ENCODE data around the gene SNCB.
"Not testable (repeated sequence)": the region's sequence is repeated elsewhere in the genome, so short reads cannot be mapped to it uniquely, and the experiment has no call there.

SNCB gene

DNA sequence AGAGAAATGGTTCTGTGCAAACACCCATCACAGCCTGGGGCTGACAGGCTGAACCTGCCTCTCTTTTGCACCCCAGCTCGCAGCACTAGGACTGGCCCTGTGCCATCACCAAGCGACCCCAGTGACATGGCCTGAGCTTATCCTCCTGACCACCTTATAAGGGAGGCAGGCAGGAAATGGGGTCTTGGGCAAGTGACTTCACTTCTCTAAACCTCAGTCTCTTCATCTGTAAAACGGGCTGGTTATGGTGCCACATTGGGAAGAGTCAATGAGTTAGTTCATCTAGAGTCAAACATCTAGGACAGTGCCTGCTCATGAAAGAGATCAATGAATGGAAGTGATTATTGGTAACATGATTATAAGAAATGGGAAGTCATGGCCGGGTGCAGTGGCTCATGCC is 6.2 kb downstream of the SNCB start:
- no peak for DNase-seq (ENCODE audit: low spot score)

DNA sequence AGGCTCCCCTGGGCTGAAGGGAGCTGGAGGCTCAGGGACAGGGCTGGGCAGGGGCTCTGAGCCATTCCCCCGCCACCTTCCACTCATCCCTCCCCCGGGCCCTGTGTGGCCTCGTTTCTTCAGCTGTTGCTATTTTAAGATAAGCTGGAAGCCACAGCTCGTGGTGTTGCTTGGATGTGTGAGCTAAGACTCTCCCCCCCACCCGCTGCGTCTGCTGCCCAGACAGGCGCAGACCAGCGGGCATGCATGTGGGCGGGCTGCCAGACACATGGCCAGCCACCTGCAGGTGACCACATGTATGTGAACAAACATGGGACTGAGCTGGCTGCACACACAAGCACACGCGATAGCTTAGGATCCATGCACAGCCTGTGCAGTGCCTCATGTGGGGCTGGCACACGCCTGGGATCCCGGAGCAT is 8.7 kb downstream of the SNCB start:
- DNase-seq (ENCODE audit: low spot score): no peak

DNA sequence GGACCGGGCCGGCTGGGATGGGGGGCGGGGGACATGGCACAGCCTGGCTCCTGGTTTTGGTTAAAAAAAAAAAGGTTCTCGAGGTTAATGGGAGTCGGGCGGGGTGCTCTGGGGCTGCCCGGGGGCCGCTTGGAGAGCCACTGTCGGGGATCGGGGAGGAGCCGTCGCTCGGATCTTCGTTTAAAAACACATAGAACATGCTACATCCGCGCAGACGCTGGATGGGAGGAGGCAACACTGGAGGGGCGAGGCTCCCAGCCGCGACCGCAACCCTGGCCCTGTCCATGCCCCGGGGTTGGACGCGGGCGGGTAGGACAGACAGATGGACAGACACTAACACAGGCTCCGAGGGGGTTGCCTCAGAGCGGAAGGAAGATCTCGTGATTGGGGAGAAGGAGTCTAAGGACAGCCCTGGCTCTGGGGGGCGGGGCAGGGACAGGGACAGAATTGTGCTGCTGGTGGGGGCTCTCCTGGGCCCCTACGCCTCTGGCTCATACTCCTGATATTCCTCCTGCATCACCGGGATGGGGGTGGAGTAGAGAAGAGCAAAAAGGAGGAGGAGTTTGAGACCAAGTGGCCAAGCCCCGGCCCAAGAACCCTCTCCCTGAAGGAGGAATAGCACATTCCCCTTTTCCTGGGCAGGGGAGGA is 9.9 kb downstream of the SNCB start:
- DNase-seq (ENCODE audit: low spot score): peak; percentile 46

DNA sequence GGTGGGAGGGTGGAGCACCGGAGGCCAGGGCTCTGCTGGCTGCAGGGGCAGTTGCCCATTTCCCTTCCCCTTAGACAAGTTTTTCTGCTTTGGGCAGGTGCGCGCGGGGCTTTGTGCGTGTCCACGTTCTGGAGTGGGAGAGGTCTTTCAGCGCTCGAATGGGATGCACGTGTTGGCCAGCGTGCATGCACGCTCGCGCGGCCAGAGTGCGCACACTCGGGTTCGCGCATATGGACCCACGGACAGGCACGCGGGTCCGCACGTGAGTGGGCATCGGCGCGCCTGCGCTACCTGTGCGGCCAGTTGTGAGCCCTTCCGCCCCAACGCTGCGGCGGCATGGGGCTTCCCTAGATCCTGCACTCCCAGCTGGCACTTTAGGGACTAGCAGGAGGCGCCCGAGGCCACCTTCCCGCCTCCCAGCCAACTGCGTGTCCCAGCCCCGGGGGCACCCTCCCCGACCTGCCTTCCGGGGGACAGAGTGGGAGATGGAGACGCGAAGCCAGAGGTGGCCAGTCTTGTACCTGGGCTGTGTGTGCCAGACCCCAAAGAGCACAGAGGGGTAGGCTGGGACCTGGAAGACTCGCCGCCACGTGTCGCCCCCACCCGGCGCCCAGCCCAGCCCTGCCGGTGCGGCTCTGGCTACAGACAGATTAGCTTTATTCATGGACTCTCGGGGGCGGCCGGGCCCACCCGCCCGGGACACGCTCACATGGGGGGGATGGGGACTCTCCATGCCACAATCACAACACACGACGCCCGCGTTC is 10.6 kb downstream of the SNCB start:
- DNase-seq (ENCODE audit: low spot score): no peak

DNA sequence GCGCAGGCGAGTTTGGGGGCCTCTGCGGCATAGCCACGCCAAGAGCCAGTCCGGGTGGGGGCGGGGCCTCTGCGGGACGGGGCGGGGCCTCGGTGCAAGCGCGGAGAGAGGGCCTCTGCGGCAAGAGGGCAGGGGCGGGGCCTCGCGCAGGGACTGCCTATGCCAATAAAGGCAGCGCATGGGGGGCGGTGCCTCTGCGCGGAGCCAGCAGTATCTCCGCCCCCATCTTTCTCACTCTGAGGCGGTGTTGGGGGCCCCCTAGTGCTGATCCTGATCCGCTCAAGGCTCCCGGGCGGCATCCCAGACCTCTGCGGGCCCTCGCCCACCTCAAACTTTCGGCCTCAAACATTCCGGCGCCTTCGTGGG is 11.1 kb downstream of the SNCB start:
- peak; percentile 89 for DNase-seq (ENCODE audit: low spot score)

DNA sequence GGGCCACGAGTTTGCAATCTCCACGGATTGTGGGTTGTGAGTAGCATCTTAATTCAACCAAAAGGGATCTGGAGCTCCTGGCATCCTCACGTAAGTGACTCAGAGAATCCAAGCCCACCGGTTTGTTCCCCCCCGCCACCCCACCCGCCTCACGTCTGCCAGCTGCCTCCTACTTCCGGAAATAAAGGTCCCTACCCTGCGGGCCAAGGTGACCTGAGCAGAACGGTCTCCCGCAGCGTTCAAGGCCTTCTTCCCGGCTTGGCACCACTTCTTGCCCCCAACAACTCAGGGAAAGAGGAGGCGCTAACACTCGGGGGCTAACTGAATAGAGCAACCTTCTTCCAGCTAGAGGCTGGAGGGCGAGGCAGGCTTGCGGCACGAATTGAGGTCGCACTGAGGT is 11.6 kb downstream of the SNCB start:
- no peak for DNase-seq (ENCODE audit: low spot score)

DNA sequence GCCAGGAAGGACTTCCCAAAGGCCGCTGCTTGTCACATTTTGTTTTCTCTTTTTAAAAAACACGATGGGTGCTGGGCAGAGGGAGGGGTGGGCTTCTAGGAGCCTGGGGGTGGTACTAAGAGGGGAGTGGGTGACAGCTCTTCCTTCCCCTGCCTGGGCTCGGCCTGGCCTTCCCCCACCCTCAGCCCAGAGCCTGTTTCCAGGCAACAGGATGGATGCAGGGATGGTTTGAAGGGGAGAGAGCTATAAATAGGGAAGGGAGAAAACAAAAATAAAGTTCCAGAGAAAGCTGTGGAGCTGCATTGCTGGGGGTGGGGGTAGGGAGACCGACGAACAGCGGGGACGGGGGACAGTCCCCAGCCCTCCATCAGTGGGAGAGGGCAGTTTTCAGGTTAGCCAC is 13.8 kb downstream of the SNCB start:
- DNase-seq (ENCODE audit: low spot score): no peak

DNA sequence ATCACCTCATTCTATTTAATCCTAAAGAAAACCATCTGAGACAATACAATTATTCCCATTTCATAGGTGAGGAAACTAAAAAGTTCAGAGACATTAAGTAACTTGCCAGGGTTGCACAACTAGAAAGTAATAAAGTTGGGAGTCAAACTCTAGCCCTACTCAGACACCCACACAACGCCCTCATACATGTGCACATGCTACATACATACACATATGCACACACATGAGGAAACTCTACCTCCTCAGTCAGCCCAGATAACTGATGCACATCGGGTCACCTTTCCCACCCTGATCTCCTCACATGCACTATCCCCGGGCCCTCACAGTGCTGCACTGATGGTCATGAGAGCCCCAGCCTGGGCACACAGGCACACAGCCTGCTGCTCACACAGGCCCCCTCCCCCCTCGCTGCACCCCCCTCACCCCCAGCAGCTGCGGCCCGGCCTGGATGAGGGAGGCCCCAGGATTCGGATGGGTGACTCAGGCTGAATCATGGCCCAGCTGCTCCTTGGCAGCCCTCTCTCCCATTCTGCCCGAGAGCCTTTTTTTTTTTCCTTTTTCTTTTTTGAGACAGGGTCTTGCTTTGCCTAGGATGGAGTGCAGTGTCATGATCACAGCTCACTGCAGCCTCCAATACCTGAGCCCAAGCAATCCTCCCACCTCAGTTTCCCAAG is 15.4 kb downstream of the SNCB start:
- peak; percentile 88 for DNase-seq (ENCODE audit: low spot score)

DNA sequence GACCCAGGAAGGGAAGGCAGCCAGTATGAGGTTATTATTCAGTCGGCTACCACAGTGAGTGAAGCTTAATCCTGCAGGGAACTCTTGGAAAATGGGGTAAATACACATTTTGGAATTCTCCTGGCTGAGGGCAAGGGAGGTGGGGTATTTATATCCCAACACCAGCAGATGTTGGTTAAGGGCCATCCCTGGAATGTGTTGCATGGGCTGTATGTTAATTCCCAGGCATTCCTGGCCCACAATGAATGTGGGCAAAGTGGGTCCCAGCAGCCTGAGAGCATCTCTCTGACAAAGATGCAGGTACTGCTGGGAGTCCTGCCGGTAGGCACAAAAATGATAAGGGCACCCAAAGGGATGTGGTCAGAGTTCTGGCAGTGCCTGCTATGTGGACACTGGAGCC is 17.5 kb downstream of the SNCB start:
- DNase-seq (ENCODE audit: low spot score): no peak

DNA sequence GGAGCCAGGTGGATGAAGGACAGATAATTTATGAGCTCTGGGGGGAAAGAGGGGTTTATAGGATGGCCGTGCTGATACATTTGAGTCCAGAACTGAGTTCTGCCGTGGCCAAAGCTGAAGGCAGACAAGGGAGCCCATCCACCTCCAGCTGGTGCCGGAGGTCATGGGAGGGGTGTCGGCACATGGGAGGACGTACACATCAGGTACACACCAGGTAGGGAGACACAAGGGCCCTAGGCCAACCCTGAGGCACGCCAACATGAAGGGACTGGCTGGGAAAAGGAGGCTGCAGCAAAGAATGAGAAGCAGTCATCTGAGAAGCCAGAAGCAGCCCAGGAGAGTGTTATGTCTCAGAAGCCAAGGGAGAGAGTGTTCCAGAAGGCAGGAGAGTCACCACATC is 18.3 kb downstream of the SNCB start:
- no peak for DNase-seq (ENCODE audit: low spot score)

DNA sequence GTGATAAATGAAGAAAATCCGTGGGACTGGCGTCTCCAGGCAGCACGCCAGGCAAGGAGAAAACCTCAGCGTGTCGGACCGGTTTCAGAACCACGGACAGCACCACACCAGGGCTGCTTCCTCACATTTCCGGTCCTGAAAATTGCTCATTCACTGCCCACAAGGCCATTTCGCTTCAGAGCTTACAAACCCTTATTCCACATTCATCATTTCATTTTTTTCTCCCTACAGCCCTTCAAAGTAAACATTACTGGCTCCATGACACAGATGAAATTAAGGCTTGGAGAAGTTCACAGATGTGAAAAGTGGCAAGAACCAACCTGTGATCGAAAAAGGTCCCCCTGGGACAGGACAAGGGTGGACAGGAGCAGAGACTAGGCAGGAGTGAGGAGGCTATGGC is 18.9 kb downstream of the SNCB start:
- DNase-seq (ENCODE audit: low spot score): peak; percentile 84

DNA sequence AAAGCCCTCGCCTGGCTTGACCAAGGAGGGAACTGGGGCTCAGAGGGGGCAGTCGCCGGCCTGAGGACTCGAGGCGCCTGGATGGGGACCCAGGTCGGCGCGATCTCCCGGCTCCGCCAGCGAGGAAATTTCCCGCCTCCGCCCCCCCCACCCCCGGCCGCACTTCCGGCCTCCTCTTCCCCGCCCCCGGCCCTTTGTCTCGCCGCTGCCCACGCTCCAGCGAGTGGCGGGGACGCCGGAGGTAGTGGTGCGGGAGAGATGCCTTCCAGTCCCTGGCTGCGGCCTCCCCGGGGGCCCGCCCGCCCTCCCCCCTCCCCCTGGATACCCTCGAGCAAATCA is 19.9 kb downstream of the SNCB start:
- no peak for DNase-seq (ENCODE audit: low spot score)

DNA sequence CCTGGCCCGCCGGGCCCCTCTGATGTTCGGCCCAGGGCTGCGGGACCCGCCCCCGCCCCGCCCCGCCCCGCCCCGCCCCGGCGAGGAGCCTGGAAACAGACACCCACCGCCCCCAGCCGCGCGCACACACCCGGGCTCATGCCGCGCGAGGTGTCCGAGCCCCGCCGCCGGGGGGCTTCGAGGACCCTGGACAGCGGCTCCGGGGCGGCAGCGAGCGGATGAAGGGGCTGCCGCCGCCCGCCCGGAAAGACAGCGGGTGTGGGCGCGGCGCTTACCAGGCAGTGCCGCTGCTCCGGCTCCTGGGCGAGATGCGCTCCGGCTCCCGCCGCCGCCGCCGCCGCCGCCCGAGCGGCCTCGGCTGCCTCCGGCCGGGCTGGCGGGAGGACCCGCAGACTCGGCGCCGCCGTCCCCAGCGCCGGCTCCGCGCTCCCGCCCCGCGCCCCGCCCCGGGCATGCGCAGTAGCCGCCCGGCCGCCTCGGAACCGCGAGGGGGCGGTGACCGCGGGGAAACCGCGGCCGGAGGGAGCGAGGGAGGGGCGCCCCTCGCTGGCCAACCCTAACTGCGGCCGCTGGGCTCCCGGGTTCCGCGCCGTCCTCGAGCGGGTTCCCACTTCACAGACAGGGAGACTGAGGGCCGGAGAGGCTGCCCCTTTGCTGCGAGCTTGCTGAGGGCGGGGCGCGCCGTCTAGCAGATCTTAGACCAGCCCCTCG is 20.5 kb downstream of the SNCB start, which contains the start of gene GPRIN1:
TSS of gene GPRIN1 (minus strand) at position 433 of the 711 bp plus-strand sequence. CDS start 10,322 bp downstream, outside the sequence.
- peak; percentile 99 for DNase-seq (ENCODE audit: low spot score)

DNA sequence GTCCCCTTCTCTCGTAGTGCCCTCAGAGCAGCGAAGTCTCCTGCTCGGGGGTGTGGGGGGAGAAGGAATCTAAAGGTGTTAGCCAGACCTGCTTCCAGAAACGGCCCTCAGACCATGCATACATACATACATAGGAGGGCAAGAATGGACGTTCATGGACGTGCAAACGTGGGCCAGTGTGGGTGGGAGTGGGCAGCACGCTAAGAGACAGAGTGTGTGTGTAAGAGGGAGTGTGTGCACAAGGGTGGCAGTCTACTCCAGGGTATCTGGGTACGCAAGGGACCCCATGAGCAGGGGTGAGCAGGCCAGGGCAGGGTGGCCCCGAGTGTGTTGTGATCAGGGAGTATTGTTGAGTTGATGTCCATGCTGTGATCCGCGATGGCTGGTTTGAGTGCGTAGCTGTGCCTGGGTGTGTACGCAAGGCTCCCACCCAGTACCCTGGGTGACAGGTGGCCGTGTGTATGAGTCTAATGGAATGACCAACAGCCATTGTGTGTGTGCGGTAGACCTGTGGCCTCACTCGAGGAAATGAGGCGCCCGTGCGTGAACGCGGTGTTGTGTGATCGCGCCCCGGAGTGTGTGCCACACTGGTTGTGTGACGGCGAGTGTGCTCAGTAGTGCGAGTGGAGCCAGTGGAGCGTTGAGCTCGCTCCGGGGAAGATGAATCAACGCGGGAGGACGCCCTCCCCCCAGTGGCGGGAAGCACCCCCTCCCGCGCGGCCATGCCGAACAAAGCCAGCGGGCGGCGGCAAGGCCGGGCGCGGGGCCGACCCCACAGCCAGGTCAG is 21.2 kb downstream of the SNCB start:
- no peak for DNase-seq (ENCODE audit: low spot score)

DNA sequence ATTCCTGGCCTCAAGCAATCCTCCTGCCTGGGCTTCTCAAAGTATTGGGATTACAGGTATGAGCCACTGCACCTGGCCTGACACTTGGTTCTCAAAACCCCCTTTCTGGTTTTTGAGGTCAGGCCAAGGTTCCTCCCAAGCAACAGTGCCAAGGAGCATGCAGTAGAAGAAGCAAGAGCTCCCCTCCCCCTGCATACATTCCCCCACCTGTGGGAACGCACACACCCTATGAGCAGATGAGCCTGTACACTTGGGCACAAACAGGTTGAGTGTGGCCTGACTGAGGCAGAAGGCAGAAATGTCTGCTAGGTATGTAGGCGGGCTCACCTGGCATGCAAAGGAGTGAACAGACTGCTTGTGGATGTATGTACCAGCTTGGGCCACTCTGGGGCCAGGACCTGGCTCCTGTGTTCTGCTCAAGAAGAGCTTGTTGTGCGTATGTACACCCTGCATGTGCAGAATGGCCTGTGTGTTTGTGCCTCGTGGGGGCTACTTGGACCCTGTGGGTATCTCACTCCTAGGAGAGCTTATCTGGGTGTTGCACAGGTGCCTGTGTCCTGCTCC is 22.1 kb downstream of the SNCB start:
- no peak for DNase-seq (ENCODE audit: low spot score)

DNA sequence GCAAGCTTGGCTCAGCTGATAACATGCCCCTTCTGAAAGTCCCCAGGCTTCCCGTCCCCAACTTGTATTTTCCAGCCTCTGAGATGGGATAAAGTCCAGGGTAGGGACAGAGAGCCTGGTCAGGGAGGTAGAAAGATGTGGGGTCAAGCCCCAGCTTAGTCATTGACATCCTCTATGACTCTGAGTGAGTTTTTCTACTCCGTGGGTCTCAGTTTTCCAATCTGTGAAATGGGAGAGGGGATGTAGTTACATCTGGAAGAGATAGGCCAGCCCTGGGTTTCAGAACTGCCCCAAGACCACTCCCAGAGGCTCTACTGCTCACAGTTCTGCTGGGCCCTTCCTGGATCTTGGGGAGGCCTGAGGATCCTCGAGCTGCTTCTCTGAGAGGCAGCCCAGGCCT is 23.5 kb downstream of the SNCB start:
- DNase-seq (ENCODE audit: low spot score): no peak

DNA sequence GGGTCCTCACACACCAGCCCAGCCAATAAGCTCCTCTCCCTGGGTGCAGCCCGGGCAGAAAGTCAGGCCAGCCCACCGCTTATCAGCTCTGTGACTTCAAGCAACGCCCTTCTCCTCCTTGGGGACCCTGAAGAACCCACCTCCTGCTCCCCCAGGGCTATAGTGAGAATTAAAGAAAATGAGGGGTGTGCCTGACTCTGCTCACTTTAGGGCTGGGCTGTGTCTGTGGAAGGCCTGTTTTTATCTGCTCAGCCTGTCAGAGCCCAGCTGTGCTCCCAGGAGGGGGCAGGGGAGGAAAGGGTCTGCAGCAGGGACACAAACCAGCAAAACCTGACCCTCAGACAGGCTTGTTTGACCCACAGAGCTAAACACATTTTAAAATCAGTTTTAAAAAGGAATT is 24.3 kb downstream of the SNCB start:
- DNase-seq (ENCODE audit: low spot score): no peak

DNA sequence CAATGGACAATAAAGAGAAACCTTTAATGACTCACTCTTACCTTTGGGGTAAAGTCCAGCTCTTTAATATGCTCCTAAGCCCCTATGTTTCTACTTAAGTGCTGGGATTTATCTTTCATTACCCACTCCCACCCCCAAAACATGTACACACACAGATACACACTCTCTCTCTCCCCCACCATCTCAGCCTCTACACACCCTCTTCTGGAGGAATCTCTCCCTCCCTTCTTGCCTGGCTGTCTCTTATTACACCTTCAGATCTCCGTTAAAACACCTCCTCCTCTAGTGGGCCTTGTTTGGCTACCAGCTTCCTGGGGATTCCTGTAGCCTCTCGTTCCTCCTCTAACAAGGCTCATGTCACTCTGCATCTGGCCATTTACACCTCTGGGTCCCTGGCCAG is 27.2 kb downstream of the SNCB start:
- DNase-seq (ENCODE audit: low spot score): no peak

DNA sequence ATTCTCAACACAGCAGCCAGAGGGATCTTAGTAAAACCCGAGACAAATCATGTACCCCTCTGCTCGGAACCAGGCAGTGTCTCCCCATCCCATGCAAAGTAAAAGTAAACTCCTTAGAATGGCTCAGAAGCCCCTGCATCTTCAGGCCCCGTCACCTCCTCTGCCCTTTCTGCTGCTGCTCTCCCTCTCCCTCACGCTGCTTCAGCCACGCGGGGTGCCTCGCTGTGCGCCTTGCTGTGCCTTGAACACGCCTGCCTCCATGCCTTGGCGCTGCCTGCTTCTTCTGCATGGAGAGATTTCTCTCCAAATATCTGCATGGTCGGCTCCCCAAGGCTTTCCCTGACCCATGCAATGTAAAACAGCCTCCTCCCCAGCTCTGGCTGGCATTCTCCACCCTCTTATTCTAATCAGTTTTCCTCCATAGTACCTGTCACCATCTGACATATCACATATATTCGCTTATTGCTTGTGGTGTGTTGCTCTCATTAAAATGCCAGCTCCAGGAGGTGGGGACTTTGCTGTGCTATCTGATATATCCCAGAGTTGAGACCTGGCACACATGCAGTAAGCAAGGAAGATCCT is 28.3 kb downstream of the SNCB start:
- no peak for DNase-seq (ENCODE audit: low spot score)

DNA sequence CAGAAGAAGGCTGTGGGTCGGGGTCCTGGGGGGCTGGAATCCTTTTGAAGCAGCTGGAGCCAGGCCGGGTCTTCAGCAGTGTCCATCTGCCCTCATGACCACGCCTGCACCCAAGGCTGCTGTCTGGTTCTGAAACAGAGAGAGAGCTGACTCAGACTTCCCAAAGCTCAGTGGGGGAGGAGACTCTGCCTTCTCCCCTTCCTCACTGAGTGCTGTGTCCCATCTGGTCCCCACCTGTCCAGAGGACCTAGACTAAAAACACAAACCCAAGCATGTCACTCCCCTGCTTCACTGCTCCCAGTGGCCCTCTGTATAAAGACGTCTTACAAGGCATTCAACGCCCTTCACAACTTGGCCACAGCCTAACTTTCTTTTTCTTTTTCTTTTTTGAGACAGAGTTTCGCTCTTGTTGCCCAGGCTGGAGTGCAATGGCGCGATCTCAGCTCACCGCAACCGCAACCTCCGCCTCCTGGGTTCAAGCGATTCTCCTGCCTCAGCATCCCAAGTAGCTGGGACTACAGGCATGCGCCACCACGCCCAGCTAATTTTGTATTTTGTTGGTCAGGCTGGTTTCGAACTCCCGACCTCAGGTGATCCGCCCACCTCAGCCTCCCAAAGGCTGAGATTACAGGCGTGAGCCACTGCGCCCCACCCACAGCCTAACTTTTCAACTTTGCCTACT is 30.4 kb downstream of the SNCB start:
- DNase-seq (ENCODE audit: low spot score): not testable (repeated sequence)
